ENCODE measurements around the gene SCN2B. TPM values are rescaled to one million over a fixed set of nuclear protein-coding genes. Genes with fewer than 3 reads are reported as not detected.

Gene SCN2B
- total and polyA plus RNA-seq, 2 of the 13 experiments (the other 11 are each of a cell fraction or from before 2014, with no cell fraction given): 0.01 to 0.02 TPM

GRCh38 chr11:118117790-118118601, 58.4 kb downstream of the SCN2B start:
- no TSS peak for BruUV-seq (replicated peaks)
- no peak for FAIRE-seq
- TF ChIP-seq SMARCE1 (IDR thresholded peaks at IDR 0.05; ENCODE audit: borderline replicate concordance) (no peak), ATF4 (CRISPR knock-in tag; IDR thresholded peaks at IDR 0.05) (no peak), BRCA1 (CRISPR knock-in tag; IDR thresholded peaks at IDR 0.05) (no peak), ZMYM2 (CRISPR knock-in tag; IDR thresholded peaks at IDR 0.05) (no peak), ZBTB42 (CRISPR knock-in tag; IDR thresholded peaks at IDR 0.05) (no peak), THAP8 (CRISPR knock-in tag; IDR thresholded peaks at IDR 0.05; ENCODE audit: borderline replicate concordance) (no peak), ARID3A (IDR thresholded peaks at IDR 0.05; ENCODE audit: low read depth, low read length) (no peak), THAP7 (CRISPR knock-in tag; IDR thresholded peaks at IDR 0.05) (no peak), NFYB (CRISPR knock-in tag; IDR thresholded peaks at IDR 0.05) (no peak), ZNF142 (CRISPR knock-in tag; IDR thresholded peaks at IDR 0.05) (no peak), MXD4 (CRISPR knock-in tag; IDR thresholded peaks at IDR 0.05) (no peak)
- TF ChIP-seq, protein P1, sequence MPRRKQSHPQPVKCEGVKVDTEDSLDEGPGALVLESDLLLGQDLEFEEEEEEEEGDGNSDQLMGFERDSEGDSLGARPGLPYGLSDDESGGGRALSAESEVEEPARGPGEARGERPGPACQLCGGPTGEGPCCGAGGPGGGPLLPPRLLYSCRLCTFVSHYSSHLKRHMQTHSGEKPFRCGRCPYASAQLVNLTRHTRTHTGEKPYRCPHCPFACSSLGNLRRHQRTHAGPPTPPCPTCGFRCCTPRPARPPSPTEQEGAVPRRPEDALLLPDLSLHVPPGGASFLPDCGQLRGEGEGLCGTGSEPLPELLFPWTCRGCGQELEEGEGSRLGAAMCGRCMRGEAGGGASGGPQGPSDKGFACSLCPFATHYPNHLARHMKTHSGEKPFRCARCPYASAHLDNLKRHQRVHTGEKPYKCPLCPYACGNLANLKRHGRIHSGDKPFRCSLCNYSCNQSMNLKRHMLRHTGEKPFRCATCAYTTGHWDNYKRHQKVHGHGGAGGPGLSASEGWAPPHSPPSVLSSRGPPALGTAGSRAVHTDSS (CRISPR knock-in tag; conservative IDR thresholded peaks at IDR 0.05): no peak

More at GRCh38 chr11:118117790-118118601, 58.4 kb downstream of the SCN2B start:
- no peak overlapping the region for H3K4me3 ChIP-seq (replicated peaks in 1 of 3; ENCODE audit: insufficient read depth in 1 of 3, low read depth in 2 of 3, low read length in 3 of 3)
- intact Hi-C loops (cut with micrococcal nuclease; ENCODE audit: unreplicated experiment) (no loop called here), in situ Hi-C loops (cut with HindIII; ENCODE audit: extremely low pct_ligation_motif_present, low pct_unique_long_range_greater_than_20kb) (no loop called here)
- no peaks in the 10 kb centered on the region for H3K36me3 ChIP-seq (replicated peaks in 1 of 2; ENCODE audit: control insufficient read depth in 1 of 2, insufficient read depth in 2 of 2, low read length in 2 of 2)
- H3K79me2 ChIP-seq (ENCODE audit: insufficient read depth, low read length): no peaks in the 10 kb centered on the region
- no peak for ATAC-seq
- H3K9me3 ChIP-seq (ENCODE audit: low read length): no peaks in the 10 kb centered on the region
- no peak for DNase-seq (ENCODE audit: low spot score)
- no peak overlapping the region for H2AFZ ChIP-seq (ENCODE audit: low read length)
- CTCF ChIA-PET (ENCODE audit: low intra/inter-chr PET ratio, low total read pairs): no interaction called here
- no peak overlapping the region for H3K4me2 ChIP-seq (ENCODE audit: low read depth, low read length)
- no peaks in the 10 kb centered on the region for H3K4me1 ChIP-seq (ENCODE audit: insufficient read depth, low read length)
- 37% methylated on average over 9 of the region's 9 CpGs for WGBS (ENCODE audit: low lambda C conversion rate)
- H4K20me1 ChIP-seq (ENCODE audit: insufficient read depth, low read length): no peaks in the 10 kb centered on the region
- no peak overlapping the region for H3K9ac ChIP-seq (ENCODE audit: insufficient read depth, low read depth, low read length)
- POLR2A ChIA-PET: no interaction called here
- H3K27me3 ChIP-seq (ENCODE audit: control insufficient read depth in 1 of 2, insufficient read depth in 2 of 2, low read length in 2 of 2): peaks cover 0 to 12% of the 10 kb centered on the region in 2 experiments; a peak in 4 of 5 replicates
- H3K27ac ChIP-seq (ENCODE audit: extremely low read length, insufficient read depth, low read length): no peak overlapping the region
